Liver (tissue), 9 donors: ENCODE results near the gene MYL4. TPM values are rescaled to one million over a fixed set of nuclear protein-coding genes. Genes with fewer than 3 reads are reported as not detected.

Experiments used
- DNase-seq: peaks from one replicate; pipeline ENCODE4 v3.0.0-alpha.2; 2017; ENCODE audit warnings: low spot score
- H3K27ac ChIP-seq, 2 donors: one replicate each; pipeline ENCODE4 v1.7.0; 2013; ENCODE audit warnings: inconsistent platforms in 2 of 2, low read length in 2 of 2, control low read depth in 1 of 2, low read depth in 1 of 2, mild to moderate bottlenecking in 1 of 2
- H3K27me3 ChIP-seq, 4 donors: one replicate each; pipeline versions ENCODE4 v1.6.1 to v1.7.0; 2013; ENCODE audit warnings: low read length in 3 of 4, inconsistent platforms in 1 of 4, mild to moderate bottlenecking in 1 of 4, moderate library complexity in 1 of 4; ENCODE audit not compliant: control insufficient read depth in 4 of 4, insufficient read depth in 4 of 4
- H3K36me3 ChIP-seq, 4 donors: one replicate each; pipeline versions ENCODE4 v1.6.1 to v1.7.0; 2013; ENCODE audit warnings: low read length in 3 of 4, mild to moderate bottlenecking in 3 of 4, low read depth in 1 of 4, moderate library complexity in 1 of 4; ENCODE audit not compliant: control insufficient read depth in 4 of 4, insufficient read depth in 3 of 4
- H3K4me1 ChIP-seq, 4 donors: one replicate each; pipeline versions ENCODE4 v1.6.1 to v1.7.0; 2013; ENCODE audit warnings: low read length in 3 of 4, mild to moderate bottlenecking in 3 of 4, moderate library complexity in 1 of 4; ENCODE audit not compliant: control insufficient read depth in 4 of 4, insufficient read depth in 4 of 4
- H3K4me3 ChIP-seq, 3 donors: one replicate each; pipeline versions ENCODE4 v1.6.1 to v1.7.0; 2013; ENCODE audit warnings: low read length in 3 of 3, control low read depth in 1 of 3, low read depth in 1 of 3, mild to moderate bottlenecking in 1 of 3
- H3K9ac ChIP-seq, 2 donors: one replicate each; pipeline ENCODE4 v1.7.0; 2013; ENCODE audit warnings: low read length in 2 of 2, mild to moderate bottlenecking in 2 of 2, moderate library complexity in 2 of 2, control low read depth in 1 of 2, low read depth in 1 of 2
- H3K9me3 ChIP-seq, 4 donors: one replicate each; pipeline versions ENCODE4 v1.6.1 to v1.7.0; 2013; ENCODE audit warnings: low read length in 3 of 4; ENCODE audit not compliant: control insufficient read depth in 4 of 4
- EGR1 ChIP-seq, 2 donors: IDR thresholded peaks; 2 replicates each; pipeline ENCODE4 v1.6.1; 2016 to 2018; ENCODE audit warnings: antibody characterized with exemption in 2 of 2, low read depth in 2 of 2
- FOXA1 ChIP-seq: IDR thresholded peaks from 2 replicates; pipeline ENCODE4 v1.6.1; 2016; ENCODE audit warnings: antibody characterized with exemption
- FOXA2 ChIP-seq: IDR thresholded peaks from 2 replicates; pipeline ENCODE4 v1.6.1; 2016; ENCODE audit warnings: antibody characterized with exemption
- GABPA ChIP-seq, 2 donors: IDR thresholded peaks in 1 of 2; conservative IDR thresholded peaks in 1 of 2; 2 replicates each; pipeline ENCODE4 v1.6.1; 2016; ENCODE audit warnings: antibody characterized with exemption in 2 of 2, mild to moderate bottlenecking in 1 of 2, moderate library complexity in 1 of 2
- HNF4A ChIP-seq, 2 donors: conservative IDR thresholded peaks; 2 replicates each; pipeline ENCODE4 v1.6.1; 2016; ENCODE audit warnings: antibody characterized with exemption in 2 of 2, mild to moderate bottlenecking in 2 of 2
- HNF4G ChIP-seq: IDR thresholded peaks from 2 replicates; pipeline ENCODE4 v1.6.1; 2016; ENCODE audit warnings: antibody characterized with exemption
- JUND ChIP-seq, 2 donors: IDR thresholded peaks; 2 replicates each; pipeline ENCODE4 v1.6.1; 2016; ENCODE audit warnings: antibody characterized with exemption in 2 of 2
- NR2F2 ChIP-seq: IDR thresholded peaks from 2 replicates; pipeline ENCODE4 v1.6.1; 2016; ENCODE audit warnings: antibody characterized with exemption
- RAD21 ChIP-seq, 2 donors: IDR thresholded peaks; 2 replicates each; pipeline ENCODE4 v1.6.1; 2016; ENCODE audit warnings: antibody characterized with exemption in 2 of 2, mild to moderate bottlenecking in 2 of 2
- RXRA ChIP-seq, 2 donors: IDR thresholded peaks; 2 replicates each; pipeline ENCODE4 v1.6.1; 2017 to 2018; ENCODE audit warnings: antibody characterized with exemption in 2 of 2, mild to moderate bottlenecking in 1 of 2
- SP1 ChIP-seq: IDR thresholded peaks from 2 replicates; pipeline ENCODE4 v1.6.1; 2018; ENCODE audit warnings: antibody characterized with exemption, mild to moderate bottlenecking
- TAF1 ChIP-seq: conservative IDR thresholded peaks from 2 replicates; pipeline ENCODE4 v1.6.1; 2016; ENCODE audit warnings: antibody characterized with exemption, mild to moderate bottlenecking
- YY1 ChIP-seq: IDR thresholded peaks from 2 replicates; pipeline ENCODE4 v1.6.1; 2016; ENCODE audit warnings: antibody characterized with exemption, mild to moderate bottlenecking
- WGBS: extraction: QIAGEN DNeasy Blood & Tissue Kit; methylation state at CpG from one replicate; pipeline ENCODE4 v1.1.7; 2013; 5-methylcytosine and 5-hydroxymethylcytosine counted together
- polyA plus RNA-seq, 2 donors: library from polyadenylated mRNA; stranded (reverse) in 1 of 2; unstranded in 1 of 2; fragments of 200-250 nt in 1 of 2; fragments of >200 nt in 1 of 2; fragmentation: Nextera tagmentation in 1 of 2; extraction: Ambion mirVana in 1 of 2; gene quantifications; one replicate each; pipeline versions ENCODE4 v1.2.1 to v1.2.3, GENCODE V29; 2013 to 2015
- total RNA-seq, 2 donors: library from RNA; depleted of rRNA; stranded (reverse); fragments of >200 nt; gene quantifications; one replicate each; pipeline ENCODE4 v1.2.3, GENCODE V29; 2014
- TF ChIP-seq, protein P1 (sequence below): IDR thresholded peaks from 2 replicates; pipeline ENCODE4 v1.6.1; 2016; ENCODE audit warnings: antibody characterized with exemption
- TF ChIP-seq, protein P2 (sequence below): IDR thresholded peaks from 2 replicates; pipeline ENCODE4 v1.6.1; 2016; ENCODE audit warnings: antibody characterized with exemption
- TF ChIP-seq, protein P3 (sequence below): IDR thresholded peaks from 2 replicates; pipeline ENCODE4 v1.6.1; 2016; ENCODE audit warnings: antibody characterized with exemption
- TF ChIP-seq, protein P4 (sequence below): fragments of 150-350 bp; IDR thresholded peaks from 2 replicates; pipeline ENCODE4 v1.5.1; 2017; ENCODE audit warnings: improper control_type of control experiment, low read depth, low read length; ENCODE audit not compliant: missing input control
- TF ChIP-seq, protein P5 (sequence below): IDR thresholded peaks from 2 replicates; pipeline ENCODE4 v1.6.1; 2016; ENCODE audit warnings: antibody characterized with exemption, mild to moderate bottlenecking
- donor health status: healthy.
- donor health status: healthy.
- donor health status: healthy.
- donor health status: healthy.
- donor health status: healthy.

MYL4 gene
- total and polyA plus RNA-seq, 4 donors, result 0.19 to 215 (median 0.22) TPM; not detected in 1

DNA sequence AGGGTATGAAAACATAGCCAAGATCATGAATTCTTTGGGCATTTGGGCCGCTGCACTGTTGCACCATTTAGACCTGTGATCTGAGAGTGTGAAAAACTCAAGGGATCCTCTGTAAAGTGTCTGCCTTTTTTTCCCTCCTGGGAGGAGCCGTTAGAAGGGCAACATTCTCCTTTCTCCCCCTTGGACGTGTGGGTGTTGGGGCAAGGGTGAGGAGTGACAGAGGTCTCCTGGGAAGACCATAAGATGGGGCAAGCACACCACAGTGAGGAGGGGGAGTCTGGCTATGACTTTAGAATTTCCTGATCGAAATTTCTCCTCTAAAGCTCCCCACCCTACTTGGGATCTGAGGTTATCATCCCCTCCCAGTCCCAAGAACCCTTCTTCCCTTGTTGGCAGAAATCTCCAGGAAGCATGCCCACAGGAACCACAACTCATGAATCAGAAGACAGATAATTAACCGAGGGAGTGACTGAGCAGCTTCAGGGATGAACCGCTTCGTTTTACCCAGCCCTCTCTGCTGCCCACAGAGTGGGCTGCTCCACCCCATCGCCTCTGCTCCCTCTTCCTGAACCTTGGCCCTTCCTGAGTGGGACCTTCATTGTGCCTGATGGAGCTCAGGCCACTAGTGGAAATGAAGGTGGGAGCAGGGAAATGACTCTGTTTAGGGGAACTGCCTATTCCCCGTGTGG lies 48.6 kb downstream of the MYL4 start:
- TF ChIP-seq RXRA (IDR thresholded peaks at IDR 0.05) (no peak), HNF4G (no peak), FOXA1 (no peak), EGR1 (IDR thresholded peaks at IDR 0.05; ENCODE audit: low read depth in 2 of 2) (no peak), HNF4A (conservative IDR thresholded peaks at IDR 0.05) (no peak), TAF1 (no peak), RAD21 (IDR thresholded peaks at IDR 0.05) (no peak), NR2F2 (no peak), SP1 (no peak), YY1 (no peak), FOXA2 (no peak), GABPA (IDR thresholded peaks at IDR 0.05 in 1 of 2, conservative IDR thresholded peaks at IDR 0.05 in 1 of 2) (no peak), JUND (IDR thresholded peaks at IDR 0.05) (no peak)
- TF ChIP-seq, protein P1, sequence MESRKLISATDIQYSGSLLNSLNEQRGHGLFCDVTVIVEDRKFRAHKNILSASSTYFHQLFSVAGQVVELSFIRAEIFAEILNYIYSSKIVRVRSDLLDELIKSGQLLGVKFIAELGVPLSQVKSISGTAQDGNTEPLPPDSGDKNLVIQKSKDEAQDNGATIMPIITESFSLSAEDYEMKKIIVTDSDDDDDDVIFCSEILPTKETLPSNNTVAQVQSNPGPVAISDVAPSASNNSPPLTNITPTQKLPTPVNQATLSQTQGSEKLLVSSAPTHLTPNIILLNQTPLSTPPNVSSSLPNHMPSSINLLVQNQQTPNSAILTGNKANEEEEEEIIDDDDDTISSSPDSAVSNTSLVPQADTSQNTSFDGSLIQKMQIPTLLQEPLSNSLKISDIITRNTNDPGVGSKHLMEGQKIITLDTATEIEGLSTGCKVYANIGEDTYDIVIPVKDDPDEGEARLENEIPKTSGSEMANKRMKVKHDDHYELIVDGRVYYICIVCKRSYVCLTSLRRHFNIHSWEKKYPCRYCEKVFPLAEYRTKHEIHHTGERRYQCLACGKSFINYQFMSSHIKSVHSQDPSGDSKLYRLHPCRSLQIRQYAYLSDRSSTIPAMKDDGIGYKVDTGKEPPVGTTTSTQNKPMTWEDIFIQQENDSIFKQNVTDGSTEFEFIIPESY, result no peak
- TF ChIP-seq, protein P2, sequence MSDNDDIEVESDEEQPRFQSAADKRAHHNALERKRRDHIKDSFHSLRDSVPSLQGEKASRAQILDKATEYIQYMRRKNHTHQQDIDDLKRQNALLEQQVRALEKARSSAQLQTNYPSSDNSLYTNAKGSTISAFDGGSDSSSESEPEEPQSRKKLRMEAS, result no peak
- TF ChIP-seq, protein P3, sequence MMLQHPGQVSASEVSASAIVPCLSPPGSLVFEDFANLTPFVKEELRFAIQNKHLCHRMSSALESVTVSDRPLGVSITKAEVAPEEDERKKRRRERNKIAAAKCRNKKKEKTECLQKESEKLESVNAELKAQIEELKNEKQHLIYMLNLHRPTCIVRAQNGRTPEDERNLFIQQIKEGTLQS, result no peak
- TF ChIP-seq, protein P4, sequence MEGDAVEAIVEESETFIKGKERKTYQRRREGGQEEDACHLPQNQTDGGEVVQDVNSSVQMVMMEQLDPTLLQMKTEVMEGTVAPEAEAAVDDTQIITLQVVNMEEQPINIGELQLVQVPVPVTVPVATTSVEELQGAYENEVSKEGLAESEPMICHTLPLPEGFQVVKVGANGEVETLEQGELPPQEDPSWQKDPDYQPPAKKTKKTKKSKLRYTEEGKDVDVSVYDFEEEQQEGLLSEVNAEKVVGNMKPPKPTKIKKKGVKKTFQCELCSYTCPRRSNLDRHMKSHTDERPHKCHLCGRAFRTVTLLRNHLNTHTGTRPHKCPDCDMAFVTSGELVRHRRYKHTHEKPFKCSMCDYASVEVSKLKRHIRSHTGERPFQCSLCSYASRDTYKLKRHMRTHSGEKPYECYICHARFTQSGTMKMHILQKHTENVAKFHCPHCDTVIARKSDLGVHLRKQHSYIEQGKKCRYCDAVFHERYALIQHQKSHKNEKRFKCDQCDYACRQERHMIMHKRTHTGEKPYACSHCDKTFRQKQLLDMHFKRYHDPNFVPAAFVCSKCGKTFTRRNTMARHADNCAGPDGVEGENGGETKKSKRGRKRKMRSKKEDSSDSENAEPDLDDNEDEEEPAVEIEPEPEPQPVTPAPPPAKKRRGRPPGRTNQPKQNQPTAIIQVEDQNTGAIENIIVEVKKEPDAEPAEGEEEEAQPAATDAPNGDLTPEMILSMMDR, result no peak
- TF ChIP-seq, protein P5, sequence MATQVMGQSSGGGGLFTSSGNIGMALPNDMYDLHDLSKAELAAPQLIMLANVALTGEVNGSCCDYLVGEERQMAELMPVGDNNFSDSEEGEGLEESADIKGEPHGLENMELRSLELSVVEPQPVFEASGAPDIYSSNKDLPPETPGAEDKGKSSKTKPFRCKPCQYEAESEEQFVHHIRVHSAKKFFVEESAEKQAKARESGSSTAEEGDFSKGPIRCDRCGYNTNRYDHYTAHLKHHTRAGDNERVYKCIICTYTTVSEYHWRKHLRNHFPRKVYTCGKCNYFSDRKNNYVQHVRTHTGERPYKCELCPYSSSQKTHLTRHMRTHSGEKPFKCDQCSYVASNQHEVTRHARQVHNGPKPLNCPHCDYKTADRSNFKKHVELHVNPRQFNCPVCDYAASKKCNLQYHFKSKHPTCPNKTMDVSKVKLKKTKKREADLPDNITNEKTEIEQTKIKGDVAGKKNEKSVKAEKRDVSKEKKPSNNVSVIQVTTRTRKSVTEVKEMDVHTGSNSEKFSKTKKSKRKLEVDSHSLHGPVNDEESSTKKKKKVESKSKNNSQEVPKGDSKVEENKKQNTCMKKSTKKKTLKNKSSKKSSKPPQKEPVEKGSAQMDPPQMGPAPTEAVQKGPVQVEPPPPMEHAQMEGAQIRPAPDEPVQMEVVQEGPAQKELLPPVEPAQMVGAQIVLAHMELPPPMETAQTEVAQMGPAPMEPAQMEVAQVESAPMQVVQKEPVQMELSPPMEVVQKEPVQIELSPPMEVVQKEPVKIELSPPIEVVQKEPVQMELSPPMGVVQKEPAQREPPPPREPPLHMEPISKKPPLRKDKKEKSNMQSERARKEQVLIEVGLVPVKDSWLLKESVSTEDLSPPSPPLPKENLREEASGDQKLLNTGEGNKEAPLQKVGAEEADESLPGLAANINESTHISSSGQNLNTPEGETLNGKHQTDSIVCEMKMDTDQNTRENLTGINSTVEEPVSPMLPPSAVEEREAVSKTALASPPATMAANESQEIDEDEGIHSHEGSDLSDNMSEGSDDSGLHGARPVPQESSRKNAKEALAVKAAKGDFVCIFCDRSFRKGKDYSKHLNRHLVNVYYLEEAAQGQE, result no peak
- H3K36me3 ChIP-seq, result no peaks in the 10 kb centered on the region
- no peaks in the 10 kb centered on the region for H3K27me3 ChIP-seq
- 68% methylated on average over 9 of the region's 9 CpGs for WGBS
- no peaks in the 10 kb centered on the region for H3K9me3 ChIP-seq
- no peak overlapping the region for H3K9ac ChIP-seq
- H3K4me3 ChIP-seq, result no peak overlapping the region
- no peak overlapping the region for H3K27ac ChIP-seq
- peaks cover 2 to 14% (median 11%) of the 10 kb centered on the region in 4 donors for H3K4me1 ChIP-seq
- DNase-seq, result no peak
